HL-60 (cell line): Measurements from ENCODE around the gene PTPA.

Experiments used
- CTCF ChIP-seq: IDR thresholded peaks from one replicate; pipeline ENCODE4 v1.5.1; 2011; ENCODE audit warnings: low read length, control low read depth, inconsistent platforms; ENCODE audit not compliant: insufficient read depth
- GABPA ChIP-seq: IDR thresholded peaks from 2 replicates; pipeline ENCODE4 v1.6.1; 2012; ENCODE audit warnings: low read depth
- POLR2AphosphoS5 ChIP-seq: IDR thresholded peaks from 2 replicates; pipeline ENCODE4 v1.6.1; 2012; ENCODE audit warnings: low read depth
- REST ChIP-seq: IDR thresholded peaks from 2 replicates; pipeline ENCODE4 v1.6.1; 2012; ENCODE audit warnings: low read depth; ENCODE audit not compliant: insufficient replicate concordance

DNA sequence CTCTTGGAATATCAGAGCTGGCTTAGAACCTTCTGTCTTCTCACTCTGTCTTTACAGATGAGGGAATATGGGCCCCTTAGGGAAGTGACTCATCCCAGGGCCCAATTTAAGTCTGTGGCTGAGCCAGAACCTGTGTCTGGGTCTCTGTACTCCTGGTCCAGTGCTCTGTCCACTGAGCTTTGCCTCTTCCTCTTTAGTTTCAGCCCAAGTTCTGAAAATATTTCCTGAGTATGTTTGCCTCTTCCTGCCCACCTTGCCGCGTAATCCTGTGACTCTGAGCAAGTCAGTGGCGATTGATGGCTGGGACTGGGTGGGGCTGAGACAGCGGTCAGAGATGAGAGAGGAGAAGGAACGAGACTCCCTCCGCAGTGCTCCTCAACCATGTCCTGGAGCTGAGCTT lies 59.0 kb downstream of the PTPA start:
- TF ChIP-seq CTCF, result no peak
- no peak for TF ChIP-seq REST
- TF ChIP-seq POLR2AphosphoS5, result no peak
- no peak for TF ChIP-seq GABPA
